ENCODE measurements around the gene EPHA6.
A peak's percentile ranks its signal among the peaks of the same experiment; 100 is the strongest.

The EPHA6 gene

DNA sequence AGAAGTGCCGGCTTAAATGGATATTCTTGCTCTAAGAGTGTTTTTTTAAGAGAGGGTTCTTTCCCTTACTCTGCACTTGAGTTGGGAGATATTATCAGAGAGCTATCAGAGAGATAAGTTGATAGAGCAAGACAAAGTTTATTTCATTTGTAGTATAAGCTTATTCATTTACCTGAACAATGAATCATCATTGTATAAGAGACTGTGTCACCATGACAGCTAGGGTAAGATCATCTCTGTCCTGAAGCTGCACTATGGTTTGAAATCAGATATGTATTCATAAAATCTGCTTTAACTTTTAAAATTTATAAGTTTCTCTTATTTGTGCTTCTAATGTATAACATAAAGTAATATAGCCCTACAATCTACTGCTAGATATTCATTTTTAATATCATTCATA lies 822.1 kb downstream of the EPHA6 start:
- no peak overlapping the region for H3K4me3 ChIP-seq (ENCODE audit: low read length)
- DNase-seq (ENCODE audit: low read depth), result no peak
- TF ChIP-seq, protein P1, sequence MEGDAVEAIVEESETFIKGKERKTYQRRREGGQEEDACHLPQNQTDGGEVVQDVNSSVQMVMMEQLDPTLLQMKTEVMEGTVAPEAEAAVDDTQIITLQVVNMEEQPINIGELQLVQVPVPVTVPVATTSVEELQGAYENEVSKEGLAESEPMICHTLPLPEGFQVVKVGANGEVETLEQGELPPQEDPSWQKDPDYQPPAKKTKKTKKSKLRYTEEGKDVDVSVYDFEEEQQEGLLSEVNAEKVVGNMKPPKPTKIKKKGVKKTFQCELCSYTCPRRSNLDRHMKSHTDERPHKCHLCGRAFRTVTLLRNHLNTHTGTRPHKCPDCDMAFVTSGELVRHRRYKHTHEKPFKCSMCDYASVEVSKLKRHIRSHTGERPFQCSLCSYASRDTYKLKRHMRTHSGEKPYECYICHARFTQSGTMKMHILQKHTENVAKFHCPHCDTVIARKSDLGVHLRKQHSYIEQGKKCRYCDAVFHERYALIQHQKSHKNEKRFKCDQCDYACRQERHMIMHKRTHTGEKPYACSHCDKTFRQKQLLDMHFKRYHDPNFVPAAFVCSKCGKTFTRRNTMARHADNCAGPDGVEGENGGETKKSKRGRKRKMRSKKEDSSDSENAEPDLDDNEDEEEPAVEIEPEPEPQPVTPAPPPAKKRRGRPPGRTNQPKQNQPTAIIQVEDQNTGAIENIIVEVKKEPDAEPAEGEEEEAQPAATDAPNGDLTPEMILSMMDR (conservative IDR thresholded peaks at IDR 0.05; ENCODE audit: low read length), result no peak

DNA sequence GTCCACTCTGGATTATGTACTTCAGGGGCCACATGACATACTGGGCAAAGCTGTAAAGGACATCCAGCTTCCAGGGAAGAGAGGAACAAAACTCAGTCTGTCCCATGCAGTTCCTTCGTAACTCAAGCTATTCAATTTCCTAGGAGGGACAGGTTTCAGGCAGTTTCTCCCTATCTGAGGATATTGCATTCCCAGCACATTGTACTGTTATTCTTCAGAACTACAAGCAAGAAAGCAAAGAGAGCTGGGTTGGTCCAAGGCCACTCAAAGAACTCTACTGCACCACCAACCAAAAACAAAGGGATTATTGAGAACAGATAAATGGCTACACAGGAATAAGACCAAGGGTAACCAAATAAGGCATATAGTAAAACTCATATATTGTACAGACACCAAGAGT lies 832.5 kb downstream of the EPHA6 start:
- no peak overlapping the region for H3K4me3 ChIP-seq (ENCODE audit: low read length)
- TF ChIP-seq, protein P1 (conservative IDR thresholded peaks at IDR 0.05; ENCODE audit: low read length), result no peak
- DNase-seq (ENCODE audit: low read depth), result no peak

DNA sequence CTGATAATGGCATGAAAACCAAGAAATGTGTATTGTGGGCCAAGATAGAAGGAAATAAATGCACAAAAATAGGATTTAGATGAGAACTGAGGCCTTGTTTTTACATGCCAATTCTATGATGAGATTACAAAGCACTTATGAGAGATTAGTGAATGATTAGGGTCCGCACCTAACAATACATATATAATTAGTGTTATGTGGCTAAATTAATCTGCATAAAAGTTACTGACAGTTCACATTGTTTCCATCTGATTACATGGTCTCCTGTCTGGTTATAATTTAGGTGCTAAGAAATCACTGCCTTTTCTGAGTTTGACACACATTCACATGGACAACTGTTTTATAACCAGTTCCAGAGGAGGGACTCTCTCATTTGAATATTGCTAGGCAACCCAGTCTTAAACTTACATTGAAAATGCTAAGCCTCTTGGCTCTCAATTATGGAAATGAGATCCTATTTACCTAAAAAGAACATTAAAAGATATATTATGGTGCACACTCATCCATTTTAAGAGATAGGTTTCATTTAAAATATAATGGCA lies 833.1 kb downstream of the EPHA6 start:
- H3K4me3 ChIP-seq (ENCODE audit: low read length), result no peak overlapping the region
- no peak for DNase-seq (ENCODE audit: low read depth)
- TF ChIP-seq, protein P1 (conservative IDR thresholded peaks at IDR 0.05; ENCODE audit: low read length), result no peak

DNA sequence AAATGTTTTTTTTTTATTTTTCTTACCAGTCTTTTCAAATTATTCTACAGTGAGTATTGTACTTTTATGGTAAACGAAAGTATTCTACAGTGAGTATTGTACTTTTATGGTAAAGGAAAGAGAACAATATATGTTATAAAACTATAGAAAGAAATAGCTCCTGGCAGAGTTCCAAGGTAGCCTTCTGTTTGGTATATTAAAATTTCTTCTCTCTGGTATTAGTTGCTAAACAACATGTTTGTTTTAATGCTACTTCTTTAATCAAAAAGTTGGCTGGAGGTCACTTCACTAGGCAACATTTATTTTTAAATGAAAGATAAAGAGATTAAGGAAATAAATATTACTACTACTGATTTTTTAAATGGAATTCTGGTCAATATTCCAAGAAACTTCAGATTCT lies 841.6 kb downstream of the EPHA6 start:
- H3K4me3 ChIP-seq (ENCODE audit: low read length), result no peak overlapping the region
- TF ChIP-seq, protein P1 (conservative IDR thresholded peaks at IDR 0.05; ENCODE audit: low read length), result no peak
- no peak for DNase-seq (ENCODE audit: low read depth)

DNA sequence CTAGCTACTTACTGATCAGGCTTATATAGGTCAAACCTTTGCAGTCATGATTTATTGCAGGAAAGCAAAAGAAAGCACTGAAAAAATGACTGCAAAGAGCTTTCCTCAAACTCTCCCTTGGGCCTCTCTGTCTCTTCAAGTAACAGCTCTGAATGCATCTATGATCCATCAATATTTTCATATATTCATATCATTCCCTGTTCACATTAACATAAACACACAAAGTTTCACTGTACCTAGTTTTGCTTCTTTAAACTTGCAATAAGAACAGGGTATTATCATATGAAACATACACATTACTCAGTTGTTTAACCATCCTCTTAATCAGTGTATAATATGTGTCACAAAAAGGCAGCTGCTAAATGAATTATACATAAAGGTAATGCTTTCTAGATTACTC lies 842.2 kb downstream of the EPHA6 start:
- DNase-seq (ENCODE audit: low read depth), result no peak
- H3K4me3 ChIP-seq (ENCODE audit: low read length), result no peak overlapping the region
- TF ChIP-seq, protein P1 (conservative IDR thresholded peaks at IDR 0.05; ENCODE audit: low read length), result no peak

DNA sequence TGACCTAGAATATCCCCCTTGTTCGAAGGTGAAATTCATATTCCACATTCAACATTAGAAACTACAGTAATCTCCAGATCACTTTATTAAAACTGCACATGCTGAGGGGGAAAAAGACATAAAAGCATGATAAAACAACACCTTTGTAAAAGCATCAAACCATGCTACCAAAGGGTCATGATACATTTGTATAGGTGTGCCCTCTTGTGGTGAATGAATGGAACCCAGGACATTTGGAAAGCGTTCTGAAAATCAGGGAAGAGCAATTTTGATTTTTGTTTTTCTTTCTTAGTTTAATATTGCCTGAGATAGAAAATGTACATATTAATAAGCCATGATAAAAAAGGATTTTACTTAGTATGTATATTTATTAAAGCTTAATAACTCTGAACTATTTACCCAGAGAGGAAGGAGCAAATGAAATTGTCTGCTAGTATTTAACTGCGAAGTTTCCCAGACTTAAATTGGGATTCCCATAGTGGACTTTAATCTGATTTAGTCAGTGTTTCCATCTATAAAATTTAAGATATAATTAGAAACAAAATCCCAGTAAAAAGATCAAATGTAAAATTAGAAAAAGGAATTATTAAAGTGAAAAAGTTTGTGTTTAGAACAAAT lies 844.4 kb downstream of the EPHA6 start:
- peak; percentile 7 for DNase-seq (ENCODE audit: low read depth)
- no peak overlapping the region for H3K4me3 ChIP-seq (ENCODE audit: low read length)
- TF ChIP-seq, protein P1 (conservative IDR thresholded peaks at IDR 0.05; ENCODE audit: low read length), result peak; percentile 65

DNA sequence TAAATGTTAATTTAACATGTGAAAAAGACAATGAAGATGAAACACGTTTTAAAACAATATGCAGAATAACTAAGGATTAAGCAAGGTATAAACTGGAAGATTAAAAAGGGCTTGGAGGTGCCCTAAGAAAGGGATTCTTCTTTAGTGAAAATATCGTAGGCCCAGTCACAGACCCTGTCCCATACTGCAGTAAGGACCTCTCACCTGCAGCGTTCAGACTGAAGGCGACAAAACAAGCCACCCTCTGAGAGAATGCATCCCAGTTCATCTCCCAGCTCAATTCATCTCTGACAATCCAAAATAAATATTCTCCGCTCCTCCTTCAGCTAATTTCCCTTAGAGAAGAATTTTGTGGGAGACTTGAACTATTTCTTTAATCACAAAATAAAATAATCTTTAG lies 847.9 kb downstream of the EPHA6 start:
- H3K4me3 ChIP-seq (ENCODE audit: low read length), result no peak overlapping the region
- TF ChIP-seq, protein P1 (conservative IDR thresholded peaks at IDR 0.05; ENCODE audit: low read length), result no peak
- no peak for DNase-seq (ENCODE audit: low read depth)
